K562 (cell line): Measurements from ENCODE around the gene OIT3. TPM values are rescaled to one million over a fixed set of nuclear protein-coding genes. Genes with fewer than 3 reads are reported as not detected.

ENCODE experiments used
- ATAC-seq: fragments of 200-7000 bp; cut with Tn5 transposase; 3 replicates; pipeline ENCODE4 v1.9.1; 2020; ENCODE audit warnings: moderate library complexity
- BruUV-seq: library from RNA; stranded (reverse); fragments of 400-500 nt; replicated peaks from 2 replicates; lab custom pipeline; 2021; lab: Mats Ljungman, UMichigan
- CTCF ChIA-PET: fragments of 300-600 bp; formaldehyde crosslinking; extraction: SDS; loops from one replicate; lab custom pipeline; 2021; ENCODE audit warnings: low intra/inter-chr PET ratio; lab: Yijun Ruan, JAX
- POLR2A ChIA-PET: fragments of 300-600, 350-650 bp; sonication (Branson Sonifier 250); formaldehyde crosslinking; extraction: SDS; loops from one replicate; lab custom pipeline; 2021; ENCODE audit warnings: antibody characterized with exemption, inconsistent platforms; lab: Yijun Ruan, JAX
- DNase-seq, 4 experiments: peaks; one replicate each; pipeline versions ENCODE4 v3.0.0 to v3.0.0-alpha.2; 2011 to 2018; ENCODE audit warnings: low spot score in 3 of 4, mixed read lengths in 3 of 4; ENCODE audit errors: extremely low read depth in 1 of 4
- FAIRE-seq: peaks from 2 replicates; lab custom pipeline; 2011; peaks lifted over from hg19 to GRCh38; lab: Jason Lieb, UNC
- H2AFZ ChIP-seq: 2 replicates; pipeline ENCODE4 v1.6.0; 2011; ENCODE audit warnings: low read depth, low read length, control low read depth, inconsistent platforms
- H3K27ac ChIP-seq: fragments of 200-600 bp; 3 replicates; pipeline ENCODE4 v1.8.0; 2011; ENCODE audit warnings: low read depth, mild to moderate bottlenecking, control low read depth, inconsistent platforms, low read length, moderate library complexity, mixed read lengths; ENCODE audit errors: extremely low read depth
- H3K27me3 ChIP-seq, 2 experiments: fragments of 300-600 bp in 1 of 2; 2 replicates in 1 of 2; 3 replicates in 1 of 2; pipeline versions ENCODE4 v1.6.0 to v1.8.0; 2011; ENCODE audit warnings: inconsistent platforms in 2 of 2, low read length in 2 of 2, mild to moderate bottlenecking in 1 of 2, mixed read lengths in 1 of 2, moderate library complexity in 1 of 2; ENCODE audit not compliant: control insufficient read depth in 2 of 2, insufficient read depth in 2 of 2
- H3K36me3 ChIP-seq: fragments of 300-600 bp; 3 replicates; pipeline ENCODE4 v1.8.0; 2011; ENCODE audit warnings: mild to moderate bottlenecking, low read length, inconsistent platforms; ENCODE audit not compliant: control insufficient read depth, insufficient read depth
- H3K4me1 ChIP-seq, 2 experiments: fragments of 200-600 bp in 1 of 2; replicated peaks in 1 of 2; 2 replicates in 1 of 2; 3 replicates in 1 of 2; pipeline versions ENCODE4 v1.5.1 to v1.8.0; 2011; ENCODE audit warnings: inconsistent platforms in 2 of 2, low read length in 2 of 2, mild to moderate bottlenecking in 1 of 2, mixed read lengths in 1 of 2, moderate library complexity in 1 of 2; ENCODE audit not compliant: control insufficient read depth in 2 of 2, insufficient read depth in 2 of 2
- H3K4me2 ChIP-seq: 2 replicates; pipeline ENCODE4 v1.6.1; 2011; ENCODE audit warnings: low read length, control low read depth, inconsistent platforms, mixed read lengths; ENCODE audit not compliant: insufficient read depth
- H3K4me3 ChIP-seq: fragments of 200-600 bp; sonication (generic), shearing (Covaris generic); 2 replicates; pipeline ENCODE4 v1.5.1; 2016; ENCODE audit warnings: control low read depth, inconsistent platforms
- H3K79me2 ChIP-seq: fragments of 200-600 bp; 3 replicates; pipeline ENCODE4 v1.8.0; 2011; ENCODE audit warnings: low read length, inconsistent platforms; ENCODE audit not compliant: control insufficient read depth, insufficient read depth
- H3K9ac ChIP-seq, 2 experiments: 2 replicates each; pipeline versions ENCODE4 v1.6.0 to v1.6.1; 2011; ENCODE audit warnings: low read depth in 2 of 2, low read length in 2 of 2, control low read depth in 1 of 2, inconsistent platforms in 1 of 2, mild to moderate bottlenecking in 1 of 2, mixed read lengths in 1 of 2; ENCODE audit not compliant: insufficient read depth in 1 of 2
- H3K9me1 ChIP-seq: one replicate; pipeline ENCODE4 v1.6.0; 2011; ENCODE audit warnings: inconsistent platforms, mild to moderate bottlenecking, low read length, moderate library complexity; ENCODE audit not compliant: control insufficient read depth, insufficient read depth
- H3K9me3 ChIP-seq: replicated peaks from 2 replicates; pipeline ENCODE4 v1.5.1; 2011; ENCODE audit warnings: low read depth, low read length, inconsistent platforms; ENCODE audit not compliant: control insufficient read depth, insufficient read depth
- H4K20me1 ChIP-seq: replicated peaks from 2 replicates; pipeline ENCODE4 v1.6.1; 2011; ENCODE audit warnings: low read length, inconsistent platforms, mixed read lengths; ENCODE audit not compliant: control insufficient read depth, insufficient read depth
- ARID3B ChIP-seq: fragments of 250-450 bp; sonication (Bioruptor Pico); IDR thresholded peaks from 2 replicates; pipeline ENCODE4 v1.4.0; 2020; ENCODE audit warnings: borderline replicate concordance
- ATF3 ChIP-seq, 2 experiments: fragments of 450-650 bp in 1 of 2; sonication (generic) in 1 of 2; formaldehyde crosslinking in 1 of 2; IDR thresholded peaks in 1 of 2; conservative IDR thresholded peaks in 1 of 2; 2 replicates each; pipeline versions ENCODE4 v1.6.1 to v1.8.1; 2016 to 2023; ENCODE audit warnings: mild to moderate bottlenecking in 2 of 2, moderate library complexity in 2 of 2, inconsistent platforms in 1 of 2, missing genetic modification reagents in 1 of 2
- E2F3 ChIP-seq: fragments of 250-450 bp; sonication (Bioruptor Pico); IDR thresholded peaks from 2 replicates; pipeline ENCODE4 v1.4.0; 2020; ENCODE audit warnings: mild to moderate bottlenecking
- KAT7 ChIP-seq: sonication (generic); formaldehyde crosslinking; IDR thresholded peaks from 2 replicates; pipeline ENCODE4 v1.8.0; 2022; ENCODE audit warnings: missing genetic modification reagents, mild to moderate bottlenecking, borderline replicate concordance
- MAFG ChIP-seq: fragments of 450-650 bp; conservative IDR thresholded peaks from 2 replicates; pipeline ENCODE4 v1.6.1; 2016; ENCODE audit warnings: missing genetic modification characterization, missing compliant biosample characterization
- PCBP1 ChIP-seq: fragments of 200-400 bp; formaldehyde crosslinking; IDR thresholded peaks from 2 replicates; pipeline ENCODE4 v1.6.1; 2018; ENCODE audit warnings: mild to moderate bottlenecking, low read depth, low read length; ENCODE audit not compliant: poor library complexity, severe bottlenecking
- SAP30 ChIP-seq: fragments of 200-600 bp; sonication (generic); IDR thresholded peaks from 2 replicates; pipeline ENCODE4 v1.6.1; 2012; ENCODE audit warnings: borderline replicate concordance, low read depth, mild to moderate bottlenecking, moderate library complexity, low read length, control low read depth, inconsistent platforms; ENCODE audit not compliant: insufficient read depth, poor library complexity, severe bottlenecking
- ZKSCAN8 ChIP-seq: fragments of 200-800 bp; sonication (Bioruptor generic); IDR thresholded peaks from 2 replicates; pipeline ENCODE4 v1.6.1; 2016; ENCODE audit warnings: missing genetic modification characterization, missing compliant biosample characterization
- ZNF785 ChIP-seq: fragments of 250-450 bp; sonication (Bioruptor Pico); IDR thresholded peaks from 2 replicates; pipeline ENCODE4 v1.4.0; 2020; ENCODE audit warnings: mild to moderate bottlenecking
- WGBS: fragments of 100-300 bp; shearing (Covaris generic); methylation state at CpG from one replicate; pipeline ENCODE4 v1.1.6; 2016; ENCODE audit warnings: low coverage, mixed read lengths; ENCODE audit not compliant: insufficient coverage; ENCODE audit errors: missing lambda C conversion rate; 5-methylcytosine and 5-hydroxymethylcytosine counted together
- in situ Hi-C: fragments of 300-500 bp; cut with MboI; formaldehyde crosslinking; loops from 4 replicates; pipeline ENCODE4 v1.15.0; 2018; ENCODE audit warnings: inconsistent platforms, mixed read lengths
- intact Hi-C: fragments of 100-400 bp; cut with micrococcal nuclease; formaldehyde crosslinking; loops from 2 replicates; pipeline ENCODE4 v1.14.2; 2022
- polyA plus RNA-seq, 8 experiments: library from polyadenylated mRNA; depleted of rRNA in 4 of 8; stranded (reverse) in 5 of 8; unstranded in 3 of 8; fragments of >200 nt; fragmentation: Nextera tagmentation in 2 of 8; fragmentation: Illumina TruSeq in 1 of 8; extraction: Ambion mirVana in 2 of 8; extraction: Trizol in 1 of 8; gene quantifications; 2 replicates each; pipeline versions ENCODE4 v1.2.1 to v1.2.3, GENCODE V29; 2011 to 2014; ENCODE audit warnings: inconsistent platforms in 1 of 8, missing spikeins in 1 of 8
- total RNA-seq, 7 experiments: library from RNA; depleted of rRNA in 6 of 7; stranded (reverse); fragments of >200 nt in 6 of 7; fragmentation: Illumina TruSeq in 2 of 7; extraction: Trizol in 2 of 7; gene quantifications; 2 replicates each; pipeline versions ENCODE4 v1.2.1 to v1.2.3, GENCODE V29; 2011 to 2021; ENCODE audit warnings: low replicate concordance in 1 of 7

The OIT3 gene
- total and polyA plus RNA-seq, 9 of the 15 experiments (the other 6 are each of a cell fraction or from before 2014, with no cell fraction given): not detected

- peak; percentile 98 for TF ChIP-seq MAFG (tag)
- TF ChIP-seq, all 486 proteins: peak for 14
These were observed 18.2 kb downstream of the OIT3 start (continued) for GRCh38 chr10:72911758-72912157.

- H2AFZ ChIP-seq: peak overlapping the region; percentile 36
- no peak for ATAC-seq
- 38% methylated on average over 4 of the region's 4 CpGs for WGBS
These were observed 19.2 kb downstream of the OIT3 start for GRCh38 chr10:72912736-72913135.

More at GRCh38 chr10:72912736-72913135, 19.2 kb downstream of the OIT3 start:
- Histone ChIP-seq H3K4me1 (peaks cover 0 to 7% of the 10 kb centered on the region in 2 experiments; a peak in 2 of 5 replicates), H3K4me2 (no peak overlapping the region)
- no peak for TF ChIP-seq KAT7 (CRISPR knock-in tag)
- no peak for TF ChIP-seq ATF3 (IDR thresholded peaks at IDR 0.05)
- TF ChIP-seq ATF3 (CRISPR knock-in tag; conservative IDR thresholded peaks at IDR 0.05): no peak
- no peak for TF ChIP-seq PCBP1
- no peak for TF ChIP-seq ZKSCAN8
- no peak for TF ChIP-seq SAP30
- no peak for TF ChIP-seq ZNF785 (CRISPR knock-in tag)
- no peak for TF ChIP-seq E2F3 (CRISPR knock-in tag)
- TF ChIP-seq ARID3B (CRISPR knock-in tag): no peak
- TF ChIP-seq, all 486 proteins: peak for 0
- FAIRE-seq: no peak
- Histone ChIP-seq H3K9me1 (no peaks in the 10 kb centered on the region), H3K9ac (no peak overlapping the region), H3K79me2 (no peaks in the 10 kb centered on the region), H3K36me3 (no peaks in the 10 kb centered on the region), H3K27me3 (no peaks in the 10 kb centered on the region), H3K27ac (no peak overlapping the region), H3K4me3 (no peak overlapping the region), H3K9me3 (no peaks in the 10 kb centered on the region), H4K20me1 (no peaks in the 10 kb centered on the region)
- intact Hi-C loops: no loop called here
- in situ Hi-C loops: no loop called here
- BruUV-seq: no TSS peak
- CTCF ChIA-PET: no interaction called here
- POLR2A ChIA-PET: no interaction called here
- no peak for DNase-seq
